ENCODE measurements around the gene RYR3.
A peak's percentile ranks its signal among the peaks of the same experiment; 100 is the strongest.

RYR3 gene

GRCh38 chr15:33612721-33613304 lies 302.0 kb downstream of the RYR3 start:
- TF ChIP-seq CTCF (IDR thresholded peaks at IDR 0.05; ENCODE audit: low read depth, low read length, missing control alignments), result no peak
- in situ Hi-C loops (cut with HindIII; ENCODE audit: low sequenced_read_pairs), result no loop called here
- DNase-seq (ENCODE audit: low read depth), result peak; percentile 1
- H3K4me3 ChIP-seq (ENCODE audit: low read depth, low read length), result no peak overlapping the region

- in situ Hi-C loops (cut with HindIII; ENCODE audit: low sequenced_read_pairs), result no loop called here
- DNase-seq (ENCODE audit: low read depth), result no peak
- TF ChIP-seq CTCF (IDR thresholded peaks at IDR 0.05; ENCODE audit: low read depth, low read length, missing control alignments), result no peak
- H3K4me3 ChIP-seq (ENCODE audit: low read depth, low read length), result no peak overlapping the region
These were observed 305.7 kb downstream of the RYR3 start for GRCh38 chr15:33616475-33616874.

- no peak for TF ChIP-seq CTCF (IDR thresholded peaks at IDR 0.05; ENCODE audit: low read depth, low read length, missing control alignments)
- DNase-seq (ENCODE audit: low read depth), result peak; percentile 37
- in situ Hi-C loops (cut with HindIII; ENCODE audit: low sequenced_read_pairs), result no loop called here
- H3K4me3 ChIP-seq (ENCODE audit: low read depth, low read length), result no peak overlapping the region
These were observed 307.6 kb downstream of the RYR3 start for GRCh38 chr15:33618350-33618749.

- in situ Hi-C loops (cut with HindIII; ENCODE audit: low sequenced_read_pairs), result loop anchor here (5.0 kb wide), 1 partner anchor 94 kb away; no protein-coding TSS in a partner anchor
- H3K4me3 ChIP-seq (ENCODE audit: low read depth, low read length), result no peak overlapping the region
- no peak for DNase-seq (ENCODE audit: low read depth)
- no peak for TF ChIP-seq CTCF (IDR thresholded peaks at IDR 0.05; ENCODE audit: low read depth, low read length, missing control alignments)
These were observed 310.4 kb downstream of the RYR3 start for GRCh38 chr15:33621141-33621540.

- in situ Hi-C loops (cut with HindIII; ENCODE audit: low sequenced_read_pairs), result loop anchor here (5.0 kb wide), 1 partner anchor 96 kb away; no protein-coding TSS in a partner anchor
- peak; percentile 7 for TF ChIP-seq CTCF (IDR thresholded peaks at IDR 0.05; ENCODE audit: low read depth, low read length, missing control alignments)
- no peak overlapping the region for H3K4me3 ChIP-seq (ENCODE audit: low read depth, low read length)
- DNase-seq (ENCODE audit: low read depth), result no peak
These were observed 312.2 kb downstream of the RYR3 start for GRCh38 chr15:33623010-33623409.

GRCh38 chr15:33624439-33624838 lies 313.7 kb downstream of the RYR3 start:
- in situ Hi-C loops (cut with HindIII; ENCODE audit: low sequenced_read_pairs), result loop anchor here (5.0 kb wide), 1 partner anchor 97 kb away; no protein-coding TSS in a partner anchor
- no peak for DNase-seq (ENCODE audit: low read depth)
- no peak overlapping the region for H3K4me3 ChIP-seq (ENCODE audit: low read depth, low read length)
- TF ChIP-seq CTCF (IDR thresholded peaks at IDR 0.05; ENCODE audit: low read depth, low read length, missing control alignments), result no peak

Measured in astrocyte of the cerebellum (primary cell).